Measurements from ENCODE around the gene ERCC4. TPM values are rescaled to one million over a fixed set of nuclear protein-coding genes. Genes with fewer than 3 reads are reported as not detected.

ERCC4 gene
- total RNA-seq, 1 donor from 2014 or later: 14.3 TPM

GRCh38 chr16:13909872-13910303 is 10.1 kb upstream of the ERCC4 start:
- no peak for TF ChIP-seq CTCF (IDR thresholded peaks at IDR 0.05; ENCODE audit: unreplicated experiment)
- no peak overlapping the region for H3K4me3 Mint-ChIP-seq (ENCODE audit: unreplicated experiment)
- H3K9me3 Mint-ChIP-seq (ENCODE audit: unreplicated experiment): no peaks in the 10 kb centered on the region
- peaks cover 3% of the 10 kb centered on the region for H3K27me3 Mint-ChIP-seq (ENCODE audit: unreplicated experiment)
- H3K27ac Mint-ChIP-seq (ENCODE audit: unreplicated experiment): no peak overlapping the region
- no peak for DNase-seq (ENCODE audit: low spot score)
- peaks cover 3% of the 10 kb centered on the region for H3K36me3 Mint-ChIP-seq (ENCODE audit: low read depth, unreplicated experiment)
- H3K4me1 Mint-ChIP-seq (ENCODE audit: unreplicated experiment): no peaks in the 10 kb centered on the region

GRCh38 chr16:13911306-13911705 is 8.6 kb upstream of the ERCC4 start:
- H3K4me1 Mint-ChIP-seq (ENCODE audit: unreplicated experiment): no peaks in the 10 kb centered on the region
- H3K36me3 Mint-ChIP-seq (ENCODE audit: low read depth, unreplicated experiment): peaks cover 3% of the 10 kb centered on the region
- DNase-seq (ENCODE audit: low spot score): no peak
- H3K27me3 Mint-ChIP-seq (ENCODE audit: unreplicated experiment): peaks cover 3% of the 10 kb centered on the region
- no peak overlapping the region for H3K27ac Mint-ChIP-seq (ENCODE audit: unreplicated experiment)
- TF ChIP-seq CTCF (IDR thresholded peaks at IDR 0.05; ENCODE audit: unreplicated experiment): no peak
- H3K9me3 Mint-ChIP-seq (ENCODE audit: unreplicated experiment): no peaks in the 10 kb centered on the region
- no peak overlapping the region for H3K4me3 Mint-ChIP-seq (ENCODE audit: unreplicated experiment)

GRCh38 chr16:13911871-13912270 is 8.1 kb upstream of the ERCC4 start:
- H3K27me3 Mint-ChIP-seq (ENCODE audit: unreplicated experiment): peaks cover 3% of the 10 kb centered on the region
- no peak overlapping the region for H3K4me3 Mint-ChIP-seq (ENCODE audit: unreplicated experiment)
- no peak for TF ChIP-seq CTCF (IDR thresholded peaks at IDR 0.05; ENCODE audit: unreplicated experiment)
- H3K4me1 Mint-ChIP-seq (ENCODE audit: unreplicated experiment): no peaks in the 10 kb centered on the region
- H3K9me3 Mint-ChIP-seq (ENCODE audit: unreplicated experiment): no peaks in the 10 kb centered on the region
- no peak overlapping the region for H3K27ac Mint-ChIP-seq (ENCODE audit: unreplicated experiment)
- no peak for DNase-seq (ENCODE audit: low spot score)
- H3K36me3 Mint-ChIP-seq (ENCODE audit: low read depth, unreplicated experiment): peaks cover 3% of the 10 kb centered on the region

GRCh38 chr16:13912891-13913290 is 7.1 kb upstream of the ERCC4 start:
- DNase-seq (ENCODE audit: low spot score): no peak
- Mint-ChIP-seq H3K9me3 (ENCODE audit: unreplicated experiment) (no peaks in the 10 kb centered on the region), H3K27ac (ENCODE audit: unreplicated experiment) (no peak overlapping the region), H3K4me1 (ENCODE audit: unreplicated experiment) (no peaks in the 10 kb centered on the region), H3K36me3 (ENCODE audit: low read depth, unreplicated experiment) (peaks cover 3% of the 10 kb centered on the region), H3K27me3 (ENCODE audit: unreplicated experiment) (peaks cover 3% of the 10 kb centered on the region), H3K4me3 (ENCODE audit: unreplicated experiment) (no peak overlapping the region)
- no peak for TF ChIP-seq CTCF (IDR thresholded peaks at IDR 0.05; ENCODE audit: unreplicated experiment)

GRCh38 chr16:13913374-13914292 is 6.3 kb upstream of the ERCC4 start:
- H3K4me3 Mint-ChIP-seq (ENCODE audit: unreplicated experiment): no peak overlapping the region
- H3K4me1 Mint-ChIP-seq (ENCODE audit: unreplicated experiment): no peaks in the 10 kb centered on the region
- no peaks in the 10 kb centered on the region for H3K9me3 Mint-ChIP-seq (ENCODE audit: unreplicated experiment)
- no peak for TF ChIP-seq CTCF (IDR thresholded peaks at IDR 0.05; ENCODE audit: unreplicated experiment)
- DNase-seq (ENCODE audit: low spot score): no peak
- H3K27me3 Mint-ChIP-seq (ENCODE audit: unreplicated experiment): peaks cover 3% of the 10 kb centered on the region
- no peak overlapping the region for H3K27ac Mint-ChIP-seq (ENCODE audit: unreplicated experiment)
- H3K36me3 Mint-ChIP-seq (ENCODE audit: low read depth, unreplicated experiment): peaks cover 3% of the 10 kb centered on the region
